Mesenteric fat pad (tissue), 1 donor: ENCODE results near the gene XRCC2. TPM values are rescaled to one million over a fixed set of nuclear protein-coding genes. Genes with fewer than 3 reads are reported as not detected.

Experiments used
- DNase-seq: peaks from one replicate; pipeline ENCODE4 v3.0.0-alpha.2; 2020; ENCODE audit warnings: low spot score
- total RNA-seq: library from RNA; stranded (reverse); fragmentation: NEBNext Ultra II Directional; extraction: Animal tissue kit (Norgen Biotek cat#: 25700); gene quantifications from one replicate; pipeline ENCODE4 v1.2.1, GENCODE V29; 2021
- donor health status: DM: yes; HTN: yes; CAD: no.

Gene XRCC2
- total RNA-seq, 1 donor from 2014 or later: 0.29 TPM

DNA sequence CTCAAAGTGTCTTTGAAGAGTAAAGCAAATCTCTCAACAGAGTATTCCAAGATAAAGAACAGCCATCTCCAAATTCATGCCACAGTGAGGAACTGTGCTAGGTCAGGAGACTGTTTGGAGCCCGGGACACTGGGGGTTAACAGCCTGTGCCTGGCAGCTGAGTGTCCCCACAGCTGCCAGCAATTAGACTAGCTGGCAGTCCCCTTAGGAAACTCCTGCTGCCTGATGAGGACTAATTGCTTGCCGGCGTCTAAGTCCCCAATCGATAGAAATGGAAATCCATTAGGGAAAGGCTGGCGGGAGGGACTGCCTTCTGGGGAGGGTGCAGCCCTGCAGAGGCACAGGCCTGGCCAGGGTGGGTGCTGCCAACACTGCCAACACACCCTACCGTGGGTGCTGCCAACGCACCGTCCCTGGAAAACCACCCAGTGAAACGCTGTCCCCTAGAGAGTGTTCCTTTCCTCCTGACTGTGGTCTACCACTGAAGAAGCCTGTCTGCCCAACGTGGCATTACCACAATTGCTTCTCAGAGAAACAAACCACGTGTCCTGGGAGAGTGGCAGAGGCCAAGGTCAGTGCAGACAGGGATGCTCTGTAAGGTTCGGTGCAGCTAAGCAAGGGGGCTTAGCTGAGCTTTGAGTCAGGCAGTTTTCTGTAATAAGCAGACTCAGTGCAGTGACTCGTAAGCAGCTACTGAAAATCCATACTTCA, 60.8 kb downstream of the XRCC2 start:
- no peak for DNase-seq

- no peak for DNase-seq
These were observed 67.3 kb downstream of the XRCC2 start for GRCh38 chr7:152608656-152609055.

- DNase-seq: no peak
These were observed 67.7 kb downstream of the XRCC2 start for GRCh38 chr7:152608208-152608607.

- DNase-seq: no peak
These were observed 68.9 kb downstream of the XRCC2 start for GRCh38 chr7:152607007-152607406.

GRCh38 chr7:152602962-152603361, 73.0 kb downstream of the XRCC2 start:
- no peak for DNase-seq

GRCh38 chr7:152601305-152601798, 74.6 kb downstream of the XRCC2 start:
- peak; percentile 59 for DNase-seq

- no peak for DNase-seq
These were observed 75.7 kb downstream of the XRCC2 start for GRCh38 chr7:152600266-152600665.

DNA sequence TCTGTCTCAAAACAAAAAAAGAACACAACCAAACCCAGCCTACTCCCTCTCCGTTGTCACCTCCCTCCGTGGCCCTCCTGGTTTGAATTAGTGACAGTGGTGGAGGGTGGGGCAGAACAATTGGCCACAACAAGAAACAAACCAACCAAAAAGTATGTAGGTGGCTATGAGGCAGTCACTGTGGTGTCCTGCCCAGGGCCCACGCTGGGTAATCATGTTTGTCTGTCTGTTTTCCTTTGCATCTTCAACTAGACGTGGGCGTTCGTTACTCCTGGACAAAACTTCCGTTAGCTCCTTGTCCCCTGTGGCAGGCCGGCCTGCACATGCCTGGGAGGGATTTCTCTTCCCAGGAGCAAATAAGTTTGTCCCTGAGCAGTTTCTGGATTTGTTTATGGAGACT, 78.4 kb downstream of the XRCC2 start:
- peak; percentile 74 for DNase-seq

GRCh38 chr7:152596824-152597223, 79.1 kb downstream of the XRCC2 start:
- peak; percentile 74 for DNase-seq

Other genes with a start within 250 kb of the XRCC2 start
- 83.4 TPM for gene KMT2C, start 240.1 kb downstream of the XRCC2 start, total RNA-seq
- gene ACTR3B, start 83.6 kb upstream of the XRCC2 start, total RNA-seq: 7.7 TPM